GM21825 (cell line): ENCODE data around the gene TERF2IP.
A peak's percentile ranks its signal among the peaks of the same experiment; 100 is the strongest.

Source experiments
- ATAC-seq: cut with Tn5 transposase; IDR thresholded peaks from one replicate; pipeline ENCODE4 v1.9.1; 2021; ENCODE audit warnings: mild to moderate bottlenecking, moderate library complexity; ENCODE audit not compliant: unreplicated experiment

TERF2IP gene

GRCh38 chr16:75632857-75633256 lies 14.7 kb upstream of the TERF2IP start:
- no peak for ATAC-seq

GRCh38 chr16:75635036-75635435 lies 12.5 kb upstream of the TERF2IP start:
- no peak for ATAC-seq

- no peak for ATAC-seq
Measured at GRCh38 chr16:75640598-75640997, 7.0 kb upstream of the TERF2IP start.

GRCh38 chr16:75644240-75645012 lies 3.1 kb upstream of the TERF2IP start:
- no peak for ATAC-seq

- ATAC-seq = peak; percentile 21
Measured at GRCh38 chr16:75647112-75647491, 471 bp upstream of the TERF2IP start.

- ATAC-seq = peak; percentile 34
Measured at GRCh38 chr16:75648265-75649076, 898 bp downstream of the TERF2IP start.

- no peak for ATAC-seq
Measured at GRCh38 chr16:75653922-75654321, 6.3 kb downstream of the TERF2IP start.

GRCh38 chr16:75658175-75658574 lies 10.6 kb downstream of the TERF2IP start:
- no peak for ATAC-seq

- ATAC-seq = no peak
Measured at GRCh38 chr16:75660321-75660720, 12.7 kb downstream of the TERF2IP start.

GRCh38 chr16:75660726-75661302 lies 13.2 kb downstream of the TERF2IP start:
- ATAC-seq = no peak

GRCh38 chr16:75667503-75667902 lies 19.9 kb downstream of the TERF2IP start:
- no peak for ATAC-seq

- no peak for ATAC-seq
Measured at GRCh38 chr16:75676909-75677308, 29.3 kb downstream of the TERF2IP start, which contains the start of gene CPHXL2. CPHXL2 (minus strand) TSS chr16:75677009; CDS start chr16:75676999, 10 bp downstream.

GRCh38 chr16:75679366-75679765 lies 31.8 kb downstream of the TERF2IP start:
- ATAC-seq = no peak

GRCh38 chr16:75682308-75682707 lies 34.7 kb downstream of the TERF2IP start:
- no peak for ATAC-seq

GRCh38 chr16:75687361-75687760 lies 39.8 kb downstream of the TERF2IP start:
- no peak for ATAC-seq

- no peak for ATAC-seq
Measured at GRCh38 chr16:75695708-75696107, 48.1 kb downstream of the TERF2IP start.

- no peak for ATAC-seq
Measured at GRCh38 chr16:75697571-75697970, 50.0 kb downstream of the TERF2IP start.

GRCh38 chr16:75701361-75701760 lies 53.8 kb downstream of the TERF2IP start, which contains the start of gene DUXB:
DUXB (minus strand) TSS chr16:75701461; CDS start chr16:75701418, 43 bp downstream.
- no peak for ATAC-seq

GRCh38 chr16:75702242-75702641 lies 54.7 kb downstream of the TERF2IP start:
- no peak for ATAC-seq

- no peak for ATAC-seq
Measured at GRCh38 chr16:75703306-75703705, 55.7 kb downstream of the TERF2IP start.
